LHCN-M2 (cell line): Measurements from ENCODE around the gene ANK3. TPM values are rescaled to one million over a fixed set of nuclear protein-coding genes. Genes with fewer than 3 reads are reported as not detected.
"Not testable (repeated sequence)": the region's sequence is repeated elsewhere in the genome, so short reads cannot be mapped to it uniquely, and the experiment has no call there.

Source experiments
- DNase-seq: peaks from one replicate; pipeline ENCODE4 v3.0.0-alpha.2; 2012; ENCODE audit warnings: low read depth
- total RNA-seq: library from RNA; depleted of rRNA; stranded (reverse); fragments of >200 nt; gene quantifications from 2 replicates; pipeline ENCODE4 v1.2.3, GENCODE V29; 2014

The ANK3 gene
- total RNA-seq, 1 experiment from 2014 or later: 4.5 TPM

- no peak for DNase-seq
Observed at GRCh38 chr10:60040014-60040662, 349.5 kb downstream of the ANK3 start.

GRCh38 chr10:60035984-60036383, 353.7 kb downstream of the ANK3 start:
- no peak for DNase-seq

- DNase-seq: not testable (repeated sequence)
Observed at GRCh38 chr10:60035375-60035774, 354.3 kb downstream of the ANK3 start.

GRCh38 chr10:60032723-60033122, 357.0 kb downstream of the ANK3 start:
- DNase-seq: peak; percentile 67

- DNase-seq: peak; percentile 33
Observed at GRCh38 chr10:60031664-60032063, 358.0 kb downstream of the ANK3 start.

- DNase-seq: no peak
Observed at GRCh38 chr10:60031183-60031582, 358.5 kb downstream of the ANK3 start.

- no peak for DNase-seq
Observed at GRCh38 chr10:60029475-60029874, 360.2 kb downstream of the ANK3 start.

- no peak for DNase-seq
Observed at GRCh38 chr10:60028081-60028480, 361.6 kb downstream of the ANK3 start.

- no peak for DNase-seq
Observed at GRCh38 chr10:60025279-60025678, 364.4 kb downstream of the ANK3 start.

- no peak for DNase-seq
Observed at GRCh38 chr10:60024506-60024905, 365.2 kb downstream of the ANK3 start.

- no peak for DNase-seq
Observed at GRCh38 chr10:60023155-60023877, 366.4 kb downstream of the ANK3 start.

GRCh38 chr10:60021361-60021760, 368.3 kb downstream of the ANK3 start:
- no peak for DNase-seq

GRCh38 chr10:60016794-60017193, 372.9 kb downstream of the ANK3 start:
- DNase-seq: no peak

- no peak for DNase-seq
Observed at GRCh38 chr10:60009710-60010383, 379.8 kb downstream of the ANK3 start.

- DNase-seq: no peak
Observed at GRCh38 chr10:60009276-60009675, 380.4 kb downstream of the ANK3 start.

GRCh38 chr10:60008816-60009215, 380.9 kb downstream of the ANK3 start:
- DNase-seq: no peak

GRCh38 chr10:60006062-60006461, 383.6 kb downstream of the ANK3 start:
- peak; percentile 2 for DNase-seq

GRCh38 chr10:60003651-60004523, 385.8 kb downstream of the ANK3 start:
- DNase-seq: no peak

- DNase-seq: no peak
Observed at GRCh38 chr10:60000747-60001146, 388.9 kb downstream of the ANK3 start.

GRCh38 chr10:59997827-59998525, 391.7 kb downstream of the ANK3 start:
- DNase-seq: no peak

- DNase-seq: no peak
Observed at GRCh38 chr10:59995862-59996261, 393.8 kb downstream of the ANK3 start.
